GM23338 (cell line): ENCODE results near the gene CCDC82.

Experiments used
- CREB1 ChIP-seq: fragments of 250-450 bp; sonication (Bioruptor Pico); IDR thresholded peaks from 2 replicates; pipeline ENCODE4 v1.5.0; 2020; ENCODE audit warnings: low read depth, mild to moderate bottlenecking, moderate library complexity
- CTCF ChIP-seq, 2 experiments: fragments of 200-600 bp in 1 of 2; sonication (generic) in 1 of 2; conservative IDR thresholded peaks; 2 replicates each; pipeline versions ENCODE4 v1.5.1 to v1.6.1; 2016 to 2017; ENCODE audit warnings: antibody characterized with exemption in 2 of 2, low read depth in 2 of 2, mild to moderate bottlenecking in 2 of 2, moderate library complexity in 1 of 2
- ETS1 ChIP-seq: IDR thresholded peaks from 2 replicates; pipeline ENCODE4 v1.6.1; 2016; ENCODE audit warnings: antibody characterized with exemption
- EZH2 ChIP-seq: fragments of 200-600 bp; sonication (generic); IDR thresholded peaks from one replicate; pipeline ENCODE4 v1.8.0; 2017; ENCODE audit warnings: antibody characterized with exemption, mild to moderate bottlenecking, low read depth; ENCODE audit not compliant: unreplicated experiment
- EZH2phosphoT487 ChIP-seq: fragments of 200-600 bp; sonication (generic); IDR thresholded peaks from one replicate; pipeline ENCODE4 v1.8.1; 2018; ENCODE audit warnings: antibody characterized with exemption; ENCODE audit not compliant: unreplicated experiment
- JUNB ChIP-seq: IDR thresholded peaks from one replicate; pipeline ENCODE4 v1.6.1; 2016; ENCODE audit warnings: antibody characterized with exemption; ENCODE audit not compliant: unreplicated experiment
- NANOG ChIP-seq: IDR thresholded peaks from 2 replicates; pipeline ENCODE4 v1.6.1; 2016; ENCODE audit warnings: antibody characterized with exemption, borderline replicate concordance
- POLR2AphosphoS5 ChIP-seq: IDR thresholded peaks from 2 replicates; pipeline ENCODE4 v1.6.1; 2016; ENCODE audit warnings: antibody characterized with exemption, low read depth
- REST ChIP-seq: IDR thresholded peaks from one replicate; pipeline ENCODE4 v1.6.1; 2018; ENCODE audit warnings: antibody characterized with exemption; ENCODE audit not compliant: unreplicated experiment
- ZNF331 ChIP-seq: fragments of 250-450 bp; sonication (Bioruptor Pico); IDR thresholded peaks from 2 replicates; pipeline ENCODE4 v1.5.0; 2020; ENCODE audit warnings: low read depth, mild to moderate bottlenecking, moderate library complexity
- ZNF462 ChIP-seq: fragments of 250-450 bp; sonication (Bioruptor Pico); IDR thresholded peaks from 2 replicates; pipeline ENCODE4 v1.5.0; 2020; ENCODE audit warnings: mild to moderate bottlenecking, moderate library complexity

GRCh38 chr11:96324912-96325311 lies 64.8 kb downstream of the CCDC82 start:
- TF ChIP-seq CTCF (conservative IDR thresholded peaks at IDR 0.05; ENCODE audit: low read depth in 2 of 2): no peak
- no peak for TF ChIP-seq EZH2
- no peak for TF ChIP-seq EZH2phosphoT487
- no peak for TF ChIP-seq ETS1
- no peak for TF ChIP-seq JUNB
- no peak for TF ChIP-seq REST
- no peak for TF ChIP-seq CREB1
- no peak for TF ChIP-seq POLR2AphosphoS5
- TF ChIP-seq ZNF331 (CRISPR knock-in tag): no peak
- no peak for TF ChIP-seq NANOG
- TF ChIP-seq ZNF462 (CRISPR knock-in tag): no peak
